Testis (tissue), 3 donors: ENCODE measurements around the gene RAMP1. TPM values are rescaled to one million over a fixed set of nuclear protein-coding genes. Genes with fewer than 3 reads are reported as not detected.

Experiments used
- DNase-seq: peaks from one replicate; pipeline ENCODE4 v3.0.0-alpha.2; 2019
- H3K27ac ChIP-seq, 2 donors: fragments of 200-600 bp; sonication (generic); one replicate each; pipeline ENCODE4 v1.5.1; 2019
- H3K27me3 ChIP-seq: fragments of 200-600 bp; sonication (generic); one replicate; pipeline ENCODE4 v1.5.1; 2019
- H3K36me3 ChIP-seq: fragments of 200-600 bp; sonication (generic); one replicate; pipeline ENCODE4 v1.5.1; 2017; ENCODE audit warnings: low read depth; ENCODE audit errors: missing control alignments
- H3K4me1 ChIP-seq: fragments of 200-600 bp; sonication (generic); one replicate; pipeline ENCODE4 v1.5.1; 2019
- H3K4me3 ChIP-seq, 2 donors: fragments of 200-600 bp; sonication (generic); one replicate each; pipeline ENCODE4 v1.5.1; 2017 to 2019
- H3K9me3 ChIP-seq: fragments of 200-600 bp; sonication (generic); one replicate; pipeline ENCODE4 v1.5.1; 2017
- CTCF ChIP-seq, 3 experiments: fragments of 450-650 bp in 2 of 3; fragments of 200-600 bp in 1 of 3; sonication (generic) in 1 of 3; IDR thresholded peaks; one replicate each; pipeline ENCODE4 v1.5.1; 2016 to 2019; ENCODE audit warnings: antibody characterized with exemption in 3 of 3, mild to moderate bottlenecking in 2 of 3, moderate library complexity in 1 of 3
- POLR2A ChIP-seq: fragments of 450-650 bp; IDR thresholded peaks from one replicate; pipeline ENCODE4 v1.6.1; 2017; ENCODE audit warnings: antibody characterized with exemption, mild to moderate bottlenecking, moderate library complexity
- WGBS, 2 donors: methylation state at CpG; one replicate each; pipeline ENCODE4 v1.1.5; 2018; 5-methylcytosine and 5-hydroxymethylcytosine counted together
- intact Hi-C: fragments of 100-400 bp; cut with DNase I; formaldehyde crosslinking; loops from one replicate; pipeline ENCODE4 v1.15.1; 2023; ENCODE audit warnings: low total_unique reads
- polyA plus RNA-seq: library from polyadenylated mRNA; stranded (reverse); fragments of 350-450 nt; fragmentation: Illumina TruSeq; extraction: RNeasy Lipid Tissue Mini Kit (QIAGEN cat#74804); gene quantifications from one replicate; pipeline ENCODE4 v1.2.3, GENCODE V29; 2014; ENCODE audit warnings: low read depth, low replicate concordance; ENCODE audit not compliant: insufficient read depth
- total RNA-seq, 2 donors: library from RNA; depleted of rRNA; stranded (reverse); fragments of >200 nt; gene quantifications; one replicate each; pipeline ENCODE4 v1.2.3, GENCODE V29; 2016

RAMP1 gene
- total and polyA plus RNA-seq, 3 donors from 2014 or later: 8.9 to 14.3 (median 13.9) TPM

GRCh38 chr2:237873897-237874551, 14.6 kb downstream of the RAMP1 start:
- no peak overlapping the region for H3K4me3 ChIP-seq
- peaks cover 23% of the 10 kb centered on the region for H3K4me1 ChIP-seq
- 87 to 91% methylated on average over 11 to 14 of the region's 14 CpGs for WGBS, 2 donors

GRCh38 chr2:237874585-237875161, 15.2 kb downstream of the RAMP1 start:
- no peak for DNase-seq
- TF ChIP-seq POLR2A: no peak
- H3K4me3 ChIP-seq: no peak overlapping the region
- H3K27me3 ChIP-seq: no peaks in the 10 kb centered on the region
- no peak overlapping the region for H3K27ac ChIP-seq
- H3K9me3 ChIP-seq: no peaks in the 10 kb centered on the region
- intact Hi-C loops: no loop called here
- WGBS, 2 donors: 91% methylated on average over 4 to 7 of the region's 7 CpGs
- peaks cover 25% of the 10 kb centered on the region for H3K4me1 ChIP-seq
- no peaks in the 10 kb centered on the region for H3K36me3 ChIP-seq

More at GRCh38 chr2:237873897-237874551, 14.6 kb downstream of the RAMP1 start:
- Histone ChIP-seq H3K27me3 (no peaks in the 10 kb centered on the region), H3K27ac (no peak overlapping the region), H3K9me3 (no peaks in the 10 kb centered on the region), H3K36me3 (no peaks in the 10 kb centered on the region)
- TF ChIP-seq CTCF (IDR thresholded peaks at IDR 0.05) (no peak), POLR2A (no peak)
- no peak for DNase-seq
- intact Hi-C loops: no loop called here

- intact Hi-C loops: no loop called here
- H3K4me1 ChIP-seq: peaks cover 25% of the 10 kb centered on the region
- 89 to 94% methylated on average over 9 to 16 of the region's 16 CpGs for WGBS, 2 donors
Measured at GRCh38 chr2:237875256-237876060, 16.0 kb downstream of the RAMP1 start.

GRCh38 chr2:237876061-237876526, 16.7 kb downstream of the RAMP1 start:
- TF ChIP-seq POLR2A (no peak), CTCF (IDR thresholded peaks at IDR 0.05) (no peak)
- no peak for DNase-seq
- peaks cover 25% of the 10 kb centered on the region for H3K4me1 ChIP-seq

More at GRCh38 chr2:237875256-237876060, 16.0 kb downstream of the RAMP1 start:
- Histone ChIP-seq H3K4me3 (no peak overlapping the region), H3K27me3 (no peaks in the 10 kb centered on the region), H3K9me3 (no peaks in the 10 kb centered on the region), H3K36me3 (no peaks in the 10 kb centered on the region), H3K27ac (no peak overlapping the region)
- no peak for TF ChIP-seq CTCF (IDR thresholded peaks at IDR 0.05)
- TF ChIP-seq POLR2A: no peak
- DNase-seq: no peak

GRCh38 chr2:237876532-237876931, 17.1 kb downstream of the RAMP1 start:
- intact Hi-C loops: no loop called here
- H3K4me3 ChIP-seq: no peak overlapping the region
- WGBS, 2 donors: 87 to 94% methylated on average over 9 to 12 of the region's 12 CpGs
- H3K4me1 ChIP-seq: peaks cover 25% of the 10 kb centered on the region
- H3K36me3 ChIP-seq: no peaks in the 10 kb centered on the region
- TF ChIP-seq CTCF (IDR thresholded peaks at IDR 0.05): no peak
- TF ChIP-seq POLR2A: no peak
- no peak overlapping the region for H3K27ac ChIP-seq
- no peaks in the 10 kb centered on the region for H3K9me3 ChIP-seq
- DNase-seq: no peak
- no peaks in the 10 kb centered on the region for H3K27me3 ChIP-seq

More at GRCh38 chr2:237876061-237876526, 16.7 kb downstream of the RAMP1 start:
- Histone ChIP-seq H3K27ac (no peak overlapping the region), H3K36me3 (no peaks in the 10 kb centered on the region), H3K27me3 (no peaks in the 10 kb centered on the region), H3K4me3 (no peak overlapping the region), H3K9me3 (no peaks in the 10 kb centered on the region)
- 85 to 93% methylated on average over 13 to 14 of the region's 14 CpGs for WGBS, 2 donors
- intact Hi-C loops: no loop called here
